ENCODE measurements around the gene WBP1L.

The WBP1L gene

DNA sequence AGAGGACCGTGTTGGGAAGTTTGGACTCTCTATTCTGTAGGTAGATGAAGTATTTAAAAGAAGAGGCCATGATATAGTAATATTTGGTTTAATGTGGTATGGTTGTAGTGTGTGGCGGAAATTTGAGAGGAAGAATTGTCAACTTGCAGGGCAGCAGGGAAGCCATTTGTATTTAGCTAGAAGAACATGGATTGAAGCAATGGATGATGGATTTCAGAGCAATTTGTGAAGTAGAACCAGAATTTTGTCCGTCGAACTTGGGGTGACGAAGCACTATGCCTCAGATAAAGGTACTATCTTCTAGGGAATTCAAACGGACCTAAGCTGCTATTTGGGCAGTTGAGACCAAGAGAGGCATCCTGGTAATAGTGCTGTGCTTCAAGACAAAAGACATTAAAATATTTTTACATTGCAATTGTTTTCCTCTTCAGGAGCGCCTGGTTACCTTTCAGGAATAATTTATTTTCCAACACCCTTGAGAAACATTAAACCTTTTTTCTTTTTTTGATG, 615 bp upstream of the WBP1L start:
- in situ Hi-C loops (cut with HindIII; ENCODE audit: low sequenced_read_pairs) = no loop called here
- no peak overlapping the region for H3K4me3 ChIP-seq (ENCODE audit: low read depth, low read length)
- TF ChIP-seq, protein P1, sequence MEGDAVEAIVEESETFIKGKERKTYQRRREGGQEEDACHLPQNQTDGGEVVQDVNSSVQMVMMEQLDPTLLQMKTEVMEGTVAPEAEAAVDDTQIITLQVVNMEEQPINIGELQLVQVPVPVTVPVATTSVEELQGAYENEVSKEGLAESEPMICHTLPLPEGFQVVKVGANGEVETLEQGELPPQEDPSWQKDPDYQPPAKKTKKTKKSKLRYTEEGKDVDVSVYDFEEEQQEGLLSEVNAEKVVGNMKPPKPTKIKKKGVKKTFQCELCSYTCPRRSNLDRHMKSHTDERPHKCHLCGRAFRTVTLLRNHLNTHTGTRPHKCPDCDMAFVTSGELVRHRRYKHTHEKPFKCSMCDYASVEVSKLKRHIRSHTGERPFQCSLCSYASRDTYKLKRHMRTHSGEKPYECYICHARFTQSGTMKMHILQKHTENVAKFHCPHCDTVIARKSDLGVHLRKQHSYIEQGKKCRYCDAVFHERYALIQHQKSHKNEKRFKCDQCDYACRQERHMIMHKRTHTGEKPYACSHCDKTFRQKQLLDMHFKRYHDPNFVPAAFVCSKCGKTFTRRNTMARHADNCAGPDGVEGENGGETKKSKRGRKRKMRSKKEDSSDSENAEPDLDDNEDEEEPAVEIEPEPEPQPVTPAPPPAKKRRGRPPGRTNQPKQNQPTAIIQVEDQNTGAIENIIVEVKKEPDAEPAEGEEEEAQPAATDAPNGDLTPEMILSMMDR (IDR thresholded peaks at IDR 0.05; ENCODE audit: low read depth, low read length, missing control alignments) = no peak
- DNase-seq (ENCODE audit: low read depth) = no peak

DNA sequence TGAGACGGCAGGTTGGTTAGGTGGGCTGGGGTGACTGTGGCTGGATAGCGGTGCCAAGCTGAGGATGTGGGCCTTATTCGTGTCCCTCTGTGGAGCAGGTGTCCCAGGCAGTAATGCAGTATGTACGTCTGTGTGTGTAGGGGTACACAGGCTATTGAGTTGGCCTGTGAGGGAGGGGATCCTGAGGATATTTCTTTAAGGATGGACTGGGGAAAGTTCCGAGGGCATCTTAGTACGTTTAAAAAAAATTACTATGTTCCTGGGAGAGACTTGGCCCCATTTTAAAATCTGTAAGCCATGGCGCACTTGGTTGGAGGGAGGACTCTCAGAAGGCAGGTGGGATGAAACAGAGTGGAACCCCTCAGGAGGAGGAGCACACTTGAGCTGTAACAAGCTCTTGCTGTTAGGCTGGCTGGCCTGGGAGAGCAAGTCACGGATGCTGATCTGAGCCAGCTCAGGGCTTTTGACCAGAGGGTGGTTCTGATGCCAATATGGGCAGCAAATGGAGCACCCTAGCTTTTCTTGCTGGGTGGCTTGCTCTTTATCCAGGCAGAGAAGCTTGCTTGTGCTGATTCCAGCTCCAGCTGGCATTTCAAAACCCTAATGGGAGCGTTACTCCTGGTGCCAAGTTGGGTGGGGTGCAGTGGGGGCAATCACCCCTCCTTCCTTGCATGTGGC, 765 bp downstream of the WBP1L start:
- DNase-seq (ENCODE audit: low read depth) = no peak
- TF ChIP-seq, protein P1 (IDR thresholded peaks at IDR 0.05; ENCODE audit: low read depth, low read length, missing control alignments) = no peak
- in situ Hi-C loops (cut with HindIII; ENCODE audit: low sequenced_read_pairs) = no loop called here
- H3K4me3 ChIP-seq (ENCODE audit: low read depth, low read length) = peak overlapping the region; percentile 99

DNA sequence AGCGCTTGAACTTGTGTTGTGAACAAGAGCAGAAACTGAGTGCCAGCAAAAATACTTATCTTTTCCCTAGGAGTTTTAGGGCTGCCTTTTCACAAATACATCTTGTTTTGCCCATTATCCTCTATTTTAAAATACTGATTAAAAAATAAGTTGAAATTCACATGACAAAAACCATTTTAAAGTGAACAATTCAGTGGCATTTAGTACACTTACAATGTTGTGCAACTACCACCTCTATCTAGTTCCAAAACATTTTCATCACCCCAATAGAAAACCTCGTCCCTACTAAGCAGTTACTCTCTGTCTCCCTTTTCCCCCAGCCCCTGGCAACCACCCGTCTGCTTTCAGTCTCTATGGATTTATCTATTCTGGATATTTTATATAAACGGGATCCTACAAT, 1.4 kb downstream of the WBP1L start:
- H3K4me3 ChIP-seq (ENCODE audit: low read depth, low read length) = peak overlapping the region; percentile 99
- TF ChIP-seq, protein P1 (IDR thresholded peaks at IDR 0.05; ENCODE audit: low read depth, low read length, missing control alignments) = no peak
- in situ Hi-C loops (cut with HindIII; ENCODE audit: low sequenced_read_pairs) = no loop called here
- no peak for DNase-seq (ENCODE audit: low read depth)

DNA sequence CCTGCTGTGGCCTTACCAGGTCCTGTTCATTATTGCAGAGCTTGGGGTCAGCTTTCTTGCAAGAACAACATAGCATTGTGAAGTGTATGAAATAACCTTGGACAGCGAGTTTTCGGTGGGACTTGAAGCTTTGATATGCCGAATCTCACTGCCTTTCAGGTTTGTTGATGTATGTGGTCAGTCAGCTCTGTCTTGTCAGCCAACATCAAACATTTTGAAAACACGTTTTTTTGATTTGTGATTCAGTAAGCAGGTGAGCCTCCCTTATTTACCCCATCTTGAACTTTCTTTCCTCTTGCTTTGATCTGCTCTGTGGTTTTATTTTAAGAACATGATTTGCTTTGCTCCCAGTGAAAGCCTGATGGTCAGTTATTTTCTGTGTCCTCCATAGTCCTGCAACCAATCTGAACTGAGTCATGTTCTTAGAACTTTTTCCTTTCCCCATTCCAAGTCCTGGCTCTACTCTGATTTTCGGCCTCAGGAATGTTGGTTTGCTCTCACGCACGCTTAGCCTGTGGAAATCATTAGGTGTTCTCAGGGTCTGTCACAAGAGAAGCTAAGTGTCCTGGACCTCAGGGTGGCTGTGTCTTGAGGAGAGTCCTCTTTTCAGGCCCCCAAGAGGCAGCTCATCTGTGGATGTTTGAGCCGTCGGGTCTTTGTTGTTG, 8.7 kb downstream of the WBP1L start:
- peak; percentile 71 for DNase-seq (ENCODE audit: low read depth)
- TF ChIP-seq, protein P1 (IDR thresholded peaks at IDR 0.05; ENCODE audit: low read depth, low read length, missing control alignments) = no peak
- H3K4me3 ChIP-seq (ENCODE audit: low read depth, low read length) = no peak overlapping the region
- in situ Hi-C loops (cut with HindIII; ENCODE audit: low sequenced_read_pairs) = no loop called here

DNA sequence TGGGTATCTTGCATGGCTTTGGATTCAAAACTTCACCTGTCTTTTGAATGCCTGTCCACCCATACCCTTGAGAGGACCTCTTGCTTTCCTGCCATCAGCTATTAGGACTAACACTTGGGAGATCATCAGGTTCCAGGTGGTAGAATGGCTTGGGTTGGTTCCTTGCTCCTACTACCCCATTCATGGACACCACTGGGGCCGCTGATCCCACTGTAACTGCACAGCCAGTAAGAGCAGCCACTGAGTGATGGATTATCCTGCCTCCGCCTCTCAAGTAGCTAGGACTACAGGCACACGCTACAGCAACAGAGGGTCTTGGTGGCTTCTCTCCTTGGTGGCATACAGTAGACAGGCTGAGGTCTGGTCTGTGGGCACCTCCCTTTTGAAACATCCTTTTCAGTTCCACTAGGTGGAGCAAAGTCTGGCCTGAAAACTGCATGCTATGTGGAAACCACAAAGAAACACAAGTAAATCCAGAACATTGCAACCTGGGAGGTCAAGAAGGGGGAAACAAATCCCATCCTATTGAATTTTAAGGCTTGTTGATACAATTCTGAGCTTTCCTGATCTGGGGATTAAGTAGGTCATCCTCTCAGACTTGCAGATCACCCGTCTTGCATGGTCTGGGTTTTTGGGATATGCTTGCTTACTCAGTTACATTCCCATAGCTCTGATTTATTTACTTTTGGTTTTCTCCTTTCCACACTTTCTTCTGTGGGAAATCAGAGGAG, 9.4 kb downstream of the WBP1L start:
- TF ChIP-seq, protein P1 (IDR thresholded peaks at IDR 0.05; ENCODE audit: low read depth, low read length, missing control alignments) = peak; percentile 79
- in situ Hi-C loops (cut with HindIII; ENCODE audit: low sequenced_read_pairs) = no loop called here
- H3K4me3 ChIP-seq (ENCODE audit: low read depth, low read length) = no peak overlapping the region
- DNase-seq (ENCODE audit: low read depth) = peak; percentile 64

DNA sequence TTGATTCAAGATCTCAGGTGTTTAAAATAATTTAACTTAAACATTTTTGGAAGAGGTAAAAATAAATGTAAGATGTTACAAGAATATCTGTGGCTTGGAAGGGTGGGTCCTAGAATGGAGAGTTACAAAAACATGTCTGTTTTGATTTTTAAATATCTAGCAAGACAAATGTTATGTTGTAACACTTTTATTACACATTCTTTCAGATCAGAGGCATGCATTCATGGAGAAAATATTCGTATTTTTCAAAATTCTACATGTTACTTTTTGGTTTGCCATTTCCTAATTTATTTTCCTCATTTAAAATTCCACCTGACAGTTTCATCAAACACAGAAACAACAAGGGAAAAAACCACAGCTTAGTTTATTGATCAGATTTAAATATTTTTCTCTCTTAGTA, 10.0 kb downstream of the WBP1L start:
- in situ Hi-C loops (cut with HindIII; ENCODE audit: low sequenced_read_pairs) = no loop called here
- TF ChIP-seq, protein P1 (IDR thresholded peaks at IDR 0.05; ENCODE audit: low read depth, low read length, missing control alignments) = no peak
- no peak for DNase-seq (ENCODE audit: low read depth)
- no peak overlapping the region for H3K4me3 ChIP-seq (ENCODE audit: low read depth, low read length)

Measured in astrocyte of the cerebellum (primary cell).